Naive thymus-derived CD4-positive, alpha-beta T cell (primary cell): ENCODE measurements around the gene GLYAT. TPM values are rescaled to one million over a fixed set of nuclear protein-coding genes. Genes with fewer than 3 reads are reported as not detected.
"Not testable (repeated sequence)": the region's sequence is repeated elsewhere in the genome, so short reads cannot be mapped to it uniquely, and the experiment has no call there.

ENCODE experiments used
- ATAC-seq: fragments of 150-1000 bp; cut with Tn5 transposase; 2 replicates; pipeline ENCODE4 v1.10.0; 2021; ENCODE audit warnings: mild to moderate bottlenecking, moderate library complexity
- CTCF ChIA-PET: fragments of 350-600 bp; sonication (Branson Sonifier 250); formaldehyde crosslinking; loops from one replicate; lab custom pipeline; 2021; ENCODE audit warnings: antibody characterized with exemption; lab: Charles Lee
- POLR2A ChIA-PET: fragments of 350-600 bp; sonication (Branson Sonifier 250); formaldehyde crosslinking; loops from one replicate; lab custom pipeline; 2021; ENCODE audit warnings: antibody characterized with exemption, inconsistent platforms; lab: Charles Lee
- DNase-seq, 9 donors: peaks; one replicate each; pipeline versions ENCODE4 v3.0.0 to v3.0.0-alpha.2; 2020 to 2022; ENCODE audit warnings: mixed read lengths in 1 of 9
- H3K27ac ChIP-seq: one replicate; pipeline ENCODE4 v1.7.0; 2013; ENCODE audit warnings: mild to moderate bottlenecking, low read depth, low read length, moderate library complexity
- H3K27me3 ChIP-seq, 2 donors: one replicate each; pipeline ENCODE4 v1.7.0; 2013; ENCODE audit warnings: low read length in 2 of 2, mild to moderate bottlenecking in 2 of 2, moderate library complexity in 2 of 2; ENCODE audit not compliant: control insufficient read depth in 2 of 2, insufficient read depth in 2 of 2
- H3K36me3 ChIP-seq, 3 experiments: 1 replicate in 2 of 3; 2 replicates in 1 of 3; pipeline ENCODE4 v1.7.0; 2013; ENCODE audit warnings: low read length in 3 of 3, mild to moderate bottlenecking in 3 of 3, moderate library complexity in 1 of 3; ENCODE audit not compliant: insufficient read depth in 3 of 3, control insufficient read depth in 2 of 3
- H3K4me1 ChIP-seq, 2 donors: one replicate each; pipeline ENCODE4 v1.7.0; 2013; ENCODE audit warnings: low read length in 2 of 2, mild to moderate bottlenecking in 2 of 2, moderate library complexity in 1 of 2; ENCODE audit not compliant: control insufficient read depth in 2 of 2, insufficient read depth in 2 of 2
- H3K4me3 ChIP-seq: 2 replicates; pipeline ENCODE4 v1.7.0; 2013; ENCODE audit warnings: mild to moderate bottlenecking, low read length
- H3K9me3 ChIP-seq, 3 experiments: 1 replicate in 2 of 3; 2 replicates in 1 of 3; pipeline ENCODE4 v1.7.0; 2013; ENCODE audit warnings: low read length in 3 of 3; ENCODE audit not compliant: control insufficient read depth in 2 of 3
- H3K27ac Mint-ChIP-seq, 9 donors: one replicate each; pipeline ENCODE4 v1.8.0; 2020 to 2022; ENCODE audit warnings: mixed read lengths in 9 of 9, mild to moderate bottlenecking in 8 of 9, moderate library complexity in 5 of 9, inconsistent platforms in 2 of 9
- H3K27me3 Mint-ChIP-seq, 5 donors: one replicate each; pipeline ENCODE4 v1.8.0; 2021 to 2022; ENCODE audit warnings: mixed read lengths in 5 of 5, mild to moderate bottlenecking in 1 of 5
- H3K36me3 Mint-ChIP-seq, 5 donors: one replicate each; pipeline ENCODE4 v1.8.0; 2020 to 2022; ENCODE audit warnings: mixed read lengths in 5 of 5, mild to moderate bottlenecking in 3 of 5, inconsistent platforms in 1 of 5
- H3K4me1 Mint-ChIP-seq, 7 donors: one replicate each; pipeline ENCODE4 v1.8.0; 2020 to 2022; ENCODE audit warnings: mixed read lengths in 7 of 7, mild to moderate bottlenecking in 3 of 7, inconsistent platforms in 1 of 7
- H3K4me3 Mint-ChIP-seq, 10 donors: one replicate each; pipeline ENCODE4 v1.8.0; 2020 to 2022; ENCODE audit warnings: mild to moderate bottlenecking in 10 of 10, mixed read lengths in 10 of 10, moderate library complexity in 6 of 10, inconsistent platforms in 2 of 10
- H3K9me3 Mint-ChIP-seq, 11 donors: one replicate each; pipeline ENCODE4 v1.8.0; 2020 to 2022; ENCODE audit warnings: mixed read lengths in 11 of 11, mild to moderate bottlenecking in 4 of 11, inconsistent platforms in 1 of 11, moderate library complexity in 1 of 11
- intact Hi-C, 2 donors: fragments of 100-400 bp; cut with micrococcal nuclease; formaldehyde crosslinking; loops; one replicate each; pipeline ENCODE4 v1.15.1; 2023
- polyA plus RNA-seq, 2 donors: library from polyadenylated mRNA; unstranded; fragments of 300-500 nt; fragmentation: Illumina TruSeq; gene quantifications; one replicate each; pipeline ENCODE4 v1.2.3, GENCODE V29; 2021
- total RNA-seq, 6 experiments: library from RNA in 5 of 6; stranded (reverse) in 5 of 6; gene quantifications; 1 replicate in 5 of 6; 2 replicates in 1 of 6; pipeline ENCODE4 v1.2.3 and lab custom pipeline; 2021 to 2026

Gene GLYAT
- total and polyA plus RNA-seq, 7 experiments from 2014 or later = not detected

DNA sequence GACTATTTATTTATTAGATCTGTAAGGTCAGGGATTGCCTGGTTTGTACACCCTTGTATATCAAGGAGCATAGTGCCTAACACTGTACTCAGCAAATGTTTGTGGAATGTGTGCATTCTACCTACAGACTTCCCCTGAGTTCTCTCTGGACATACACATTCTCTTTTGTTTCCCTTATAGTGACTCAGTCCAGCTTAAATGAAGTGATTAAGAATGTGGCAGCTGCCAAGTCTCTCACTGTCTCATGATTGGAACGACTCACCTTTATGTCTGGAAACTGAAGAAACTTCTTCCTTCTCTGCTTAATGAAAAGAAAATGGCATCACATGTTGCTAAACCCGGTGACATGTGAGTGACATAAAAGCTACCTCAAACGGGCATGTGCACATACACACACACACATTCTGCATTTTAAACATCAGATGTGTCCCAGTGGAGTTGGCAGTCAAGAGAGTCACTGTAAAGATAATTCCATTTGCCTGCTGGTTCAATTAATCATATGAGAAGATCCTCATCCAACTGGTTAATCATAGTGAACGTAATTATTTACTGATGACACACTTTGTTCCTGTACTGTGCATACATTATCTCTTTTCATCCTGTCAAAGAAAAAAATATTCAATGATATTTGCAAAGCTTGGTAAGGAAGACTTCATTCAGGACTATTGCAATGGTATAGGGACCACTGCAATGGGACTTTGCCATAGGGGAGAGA, 42.8 kb downstream of the GLYAT start:
- Histone ChIP-seq H3K4me1 (peaks cover 0 to 11% of the 10 kb centered on the region in 2 donors), H3K36me3 (no peaks in the 10 kb centered on the region), H3K9me3 (no peaks in the 10 kb centered on the region), H3K27ac (no peak overlapping the region), H3K4me3 (no peak overlapping the region), H3K27me3 (no peaks in the 10 kb centered on the region)
- intact Hi-C loops = no loop called here
- ChIA-PET CTCF (interaction anchor here (1.1 kb wide), 1 partner anchor 11 kb away, joined by 3 read pairs; no protein-coding TSS in a partner anchor), POLR2A (interaction anchor here (0.9 kb wide), 1 partner anchor 8 kb away, joined by 3 read pairs; no protein-coding TSS in a partner anchor)
- peaks cover 5 to 33% (median 17%) of the 10 kb centered on the region in 7 donors for H3K4me1 Mint-ChIP-seq
- H3K27ac Mint-ChIP-seq = peak overlapping the region in 1 of 9 donors; percentile 39
- peaks cover 0 to 4% (median 0%) of the 10 kb centered on the region in 5 donors for H3K27me3 Mint-ChIP-seq
- DNase-seq (no peak), ATAC-seq (no peak)
- H3K36me3 Mint-ChIP-seq = no peaks in the 10 kb centered on the region
- H3K9me3 Mint-ChIP-seq = peaks cover 0 to 5% (median 0%) of the 10 kb centered on the region in 11 donors
- no peak overlapping the region for H3K4me3 Mint-ChIP-seq

GRCh38 chr11:58685973-58686722, 45.6 kb downstream of the GLYAT start:
- H3K27ac Mint-ChIP-seq = peak overlapping the region in 7 of 9 donors; percentile 5 to 79 (median 32)
- H3K27me3 Mint-ChIP-seq = peaks cover 0 to 4% (median 0%) of the 10 kb centered on the region in 5 donors
- intact Hi-C loops = no loop called here
- Histone ChIP-seq H3K9me3 (no peaks in the 10 kb centered on the region), H3K27ac (no peak overlapping the region), H3K4me3 (no peak overlapping the region), H3K4me1 (peaks cover 0 to 11% of the 10 kb centered on the region in 2 donors), H3K27me3 (no peaks in the 10 kb centered on the region), H3K36me3 (no peaks in the 10 kb centered on the region)
- ATAC-seq (peak; percentile 47), DNase-seq (peak in 6 of 9 donors; percentile 7 to 26 (median 14))
- H3K36me3 Mint-ChIP-seq = peaks cover 0 to 6% (median 0%) of the 10 kb centered on the region in 5 donors
- POLR2A ChIA-PET = interaction anchor here (1.0 to 1.1 kb wide), 2 partner anchors 41 to 46 kb away, joined by 3 to 4 read pairs; partner anchors contain the start of gene GLYAT
- CTCF ChIA-PET = interaction anchor here (0.8 to 1.2 kb wide), 3 partner anchors 11 to 36 kb away, joined by 3 to 5 read pairs (median 3); no protein-coding TSS in a partner anchor
- peaks cover 0 to 16% (median 2%) of the 10 kb centered on the region in 11 donors for H3K9me3 Mint-ChIP-seq
- H3K4me1 Mint-ChIP-seq = peaks cover 5 to 28% (median 13%) of the 10 kb centered on the region in 7 donors
- H3K4me3 Mint-ChIP-seq = peak overlapping the region in 8 of 10 donors; percentile 22 to 71 (median 48)

DNA sequence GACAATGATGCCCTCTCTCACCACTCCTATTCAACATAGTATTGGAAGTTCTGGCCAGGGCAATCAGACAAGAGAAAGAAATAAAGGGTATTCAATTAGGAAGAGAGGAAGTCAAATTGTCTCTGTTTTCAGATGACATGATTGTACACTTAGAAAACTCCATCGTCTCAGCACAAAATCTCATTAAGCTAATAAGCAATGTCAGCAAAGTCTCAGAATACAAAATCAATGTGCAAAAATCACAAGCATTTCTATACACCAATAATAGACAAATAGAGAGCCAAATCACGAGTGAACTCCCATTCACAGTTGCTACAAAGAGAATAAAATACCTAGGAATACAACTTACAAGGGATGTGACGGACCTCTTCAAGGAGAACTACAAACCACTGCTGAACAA, 49.1 kb downstream of the GLYAT start:
- H3K36me3 Mint-ChIP-seq, H3K27me3 ChIP-seq, ATAC-seq, DNase-seq, POLR2A ChIA-PET, H3K4me3 ChIP-seq, H3K9me3 ChIP-seq, H3K4me3 Mint-ChIP-seq, H3K27ac ChIP-seq, H3K36me3 ChIP-seq, intact Hi-C loops, H3K27ac Mint-ChIP-seq: not testable (repeated sequence)
- peaks cover 5 to 27% (median 13%) of the 10 kb centered on the region in 7 donors for H3K4me1 Mint-ChIP-seq
- peaks cover 0 to 16% (median 2%) of the 10 kb centered on the region in 11 donors for H3K9me3 Mint-ChIP-seq
- peaks cover 0 to 11% of the 10 kb centered on the region in 2 donors for H3K4me1 ChIP-seq
- peaks cover 0 to 11% (median 0%) of the 10 kb centered on the region in 5 donors for H3K27me3 Mint-ChIP-seq
- CTCF ChIA-PET = interaction anchor here (0.6 kb wide), 1 partner anchor 12 kb away, joined by 5 read pairs; no protein-coding TSS in a partner anchor

GRCh38 chr11:58677536-58677935, 54.2 kb downstream of the GLYAT start:
- DNase-seq, H3K4me3 ChIP-seq, intact Hi-C loops, H3K4me1 Mint-ChIP-seq, H3K36me3 Mint-ChIP-seq, H3K36me3 ChIP-seq, H3K9me3 ChIP-seq, H3K27ac Mint-ChIP-seq, H3K9me3 Mint-ChIP-seq, H3K4me1 ChIP-seq, H3K27me3 ChIP-seq, H3K4me3 Mint-ChIP-seq, ATAC-seq, H3K27ac ChIP-seq: not testable (repeated sequence)
- CTCF ChIA-PET = interaction anchor here (0.7 to 2.0 kb wide), 10 partner anchors 11 to 113 kb away, joined by 3 to 15 read pairs (median 3); no protein-coding TSS in a partner anchor
- POLR2A ChIA-PET = interaction anchor here (0.7 kb wide), 1 partner anchor 50 kb away, joined by 3 read pairs; no protein-coding TSS in a partner anchor
- peaks cover 0 to 11% (median 0%) of the 10 kb centered on the region in 5 donors for H3K27me3 Mint-ChIP-seq

- no peak overlapping the region for H3K4me3 Mint-ChIP-seq
- H3K4me1 Mint-ChIP-seq = no peaks in the 10 kb centered on the region
- no peak for ATAC-seq
- Histone ChIP-seq H3K9me3 (no peaks in the 10 kb centered on the region), H3K27me3 (peaks cover 0 to 4% of the 10 kb centered on the region in 2 donors), H3K27ac (no peak overlapping the region), H3K4me1 (no peaks in the 10 kb centered on the region), H3K36me3 (no peaks in the 10 kb centered on the region), H3K4me3 (no peak overlapping the region)
- no peak for DNase-seq
- no peaks in the 10 kb centered on the region for H3K36me3 Mint-ChIP-seq
- peaks cover 0 to 11% (median 0%) of the 10 kb centered on the region in 5 donors for H3K27me3 Mint-ChIP-seq
- H3K27ac Mint-ChIP-seq = no peak overlapping the region
- intact Hi-C loops = no loop called here
- POLR2A ChIA-PET = interaction anchor here (0.7 kb wide), 1 partner anchor 50 kb away, joined by 3 read pairs; no protein-coding TSS in a partner anchor
- CTCF ChIA-PET = interaction anchor here (0.6 to 2.0 kb wide), 9 partner anchors 12 to 114 kb away, joined by 3 to 15 read pairs (median 3); no protein-coding TSS in a partner anchor
- no peaks in the 10 kb centered on the region for H3K9me3 Mint-ChIP-seq
Measured at GRCh38 chr11:58676563-58677135, 55.1 kb downstream of the GLYAT start.
